CD4-positive, alpha-beta T cell (primary cell): ENCODE measurements around the gene ADGRA3. TPM values are rescaled to one million over a fixed set of nuclear protein-coding genes. Genes with fewer than 3 reads are reported as not detected.

Experiments used
- ATAC-seq: fragments of 200-7000 bp; cut with Tn5 transposase; one replicate; pipeline ENCODE4 v1.10.0; 2022; ENCODE audit warnings: mild to moderate bottlenecking; ENCODE audit not compliant: poor library complexity
- CTCF ChIA-PET: fragments of 350-600 bp; sonication (Branson Sonifier 250); formaldehyde crosslinking; loops from one replicate; lab custom pipeline; 2021; ENCODE audit warnings: antibody characterized with exemption, inconsistent platforms; lab: Charles Lee
- POLR2A ChIA-PET: fragments of 350-600 bp; sonication (Branson Sonifier 250); formaldehyde crosslinking; loops from one replicate; lab custom pipeline; 2021; ENCODE audit warnings: antibody characterized with exemption, inconsistent platforms; lab: Charles Lee
- DNase-seq, 14 experiments: peaks; one replicate each; pipeline ENCODE4 v3.0.0-alpha.2; 2013 to 2020; ENCODE audit warnings: mixed read lengths in 2 of 14
- H3K27ac ChIP-seq, 2 donors: one replicate each; pipeline versions ENCODE4 v1.5.1 to v1.7.0; 2013; ENCODE audit warnings: low read length in 2 of 2, low read depth in 1 of 2, mild to moderate bottlenecking in 1 of 2
- H3K27me3 ChIP-seq, 2 experiments: 1 replicate in 1 of 2; 2 replicates in 1 of 2; pipeline versions ENCODE4 v1.6.1 to v1.7.0; 2013; ENCODE audit warnings: low read length in 2 of 2, control low read depth in 1 of 2, mild to moderate bottlenecking in 1 of 2, moderate library complexity in 1 of 2; ENCODE audit not compliant: insufficient read depth in 2 of 2, control insufficient read depth in 1 of 2
- H3K36me3 ChIP-seq: one replicate; pipeline ENCODE4 v1.6.1; 2013; ENCODE audit warnings: low read length, control low read depth; ENCODE audit not compliant: insufficient read depth
- H3K4me1 ChIP-seq: one replicate; pipeline ENCODE4 v1.6.1; 2013; ENCODE audit warnings: low read length, control low read depth; ENCODE audit not compliant: insufficient read depth
- H3K4me3 ChIP-seq: one replicate; pipeline ENCODE4 v1.5.1; 2013; ENCODE audit warnings: mild to moderate bottlenecking, low read length, moderate library complexity
- H3K9me3 ChIP-seq, 2 experiments: 1 replicate in 1 of 2; 2 replicates in 1 of 2; pipeline versions ENCODE4 v1.6.1 to v1.7.0; 2013; ENCODE audit warnings: low read length in 2 of 2, mild to moderate bottlenecking in 2 of 2, control low read depth in 1 of 2, moderate library complexity in 1 of 2; ENCODE audit not compliant: control insufficient read depth in 1 of 2, insufficient read depth in 1 of 2
- H3K27ac Mint-ChIP-seq: one replicate; pipeline ENCODE4 v1.8.0; 2020; ENCODE audit warnings: mixed read lengths
- H3K27me3 Mint-ChIP-seq: one replicate; pipeline ENCODE4 v1.8.0; 2021; ENCODE audit warnings: mixed read lengths
- H3K36me3 Mint-ChIP-seq: one replicate; pipeline ENCODE4 v1.8.0; 2021; ENCODE audit warnings: low read depth, mixed read lengths
- H3K4me1 Mint-ChIP-seq: one replicate; pipeline ENCODE4 v1.8.0; 2021; ENCODE audit warnings: low read depth, mixed read lengths
- H3K4me3 Mint-ChIP-seq: one replicate; pipeline ENCODE4 v1.8.0; 2020; ENCODE audit warnings: mild to moderate bottlenecking, mixed read lengths
- H3K9me3 Mint-ChIP-seq: one replicate; pipeline ENCODE4 v1.8.0; 2020; ENCODE audit warnings: mixed read lengths
- intact Hi-C, 2 experiments: fragments of 100-400 bp; cut with DNase I in 1 of 2; cut with micrococcal nuclease in 1 of 2; formaldehyde crosslinking; loops; one replicate each; pipeline versions ENCODE4 v1.15.1 to v1.9.0; 2023 to 2025; cut with DNase I, micrococcal nuclease
- total RNA-seq, 174 experiments: library from RNA in 2 of 174; stranded (reverse) in 2 of 174; gene quantifications; one replicate each; pipeline ENCODE4 v1.2.3 and lab custom pipeline; 2021 to 2026
- TF ChIP-seq, protein P1 (sequence below): fragments of 200-600 bp; IDR thresholded peaks from one replicate; pipeline ENCODE4 v1.8.0; 2022; ENCODE audit warnings: antibody characterized with exemption, mild to moderate bottlenecking

Gene ADGRA3
- total RNA-seq, 2 experiments from 2014 or later: 2.2 to 3.1 TPM

DNA sequence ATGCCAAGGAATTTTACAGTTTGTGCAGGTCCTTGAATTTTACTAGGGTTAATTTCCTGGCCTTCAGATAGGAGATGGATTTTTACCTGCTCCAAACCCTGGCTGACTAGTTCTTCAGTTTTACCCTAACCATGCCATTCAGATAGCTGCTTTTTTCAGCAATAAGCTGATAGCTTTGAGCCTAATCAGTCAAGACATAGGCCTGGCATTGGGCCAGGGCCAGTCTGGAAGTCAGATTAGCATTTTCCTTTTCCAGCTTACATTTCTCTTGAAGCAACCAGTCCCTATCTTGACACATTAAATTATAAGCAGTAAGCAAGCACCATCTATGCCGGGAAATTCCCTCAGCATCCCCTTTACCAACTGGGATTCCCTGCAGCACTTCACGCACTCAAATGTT, 177.1 kb downstream of the ADGRA3 start:
- intact Hi-C loops: no loop called here
- Histone ChIP-seq H3K4me1 (no peaks in the 10 kb centered on the region), H3K27me3 (no peaks in the 10 kb centered on the region), H3K27ac (no peak overlapping the region), H3K36me3 (no peaks in the 10 kb centered on the region), H3K9me3 (no peaks in the 10 kb centered on the region), H3K4me3 (no peak overlapping the region)
- DNase-seq (no peak), ATAC-seq (no peak)
- CTCF ChIA-PET: no interaction called here
- Mint-ChIP-seq H3K9me3 (no peaks in the 10 kb centered on the region), H3K27ac (no peak overlapping the region), H3K4me3 (no peak overlapping the region), H3K27me3 (no peaks in the 10 kb centered on the region), H3K4me1 (no peaks in the 10 kb centered on the region), H3K36me3 (no peaks in the 10 kb centered on the region)
- TF ChIP-seq, protein P1, sequence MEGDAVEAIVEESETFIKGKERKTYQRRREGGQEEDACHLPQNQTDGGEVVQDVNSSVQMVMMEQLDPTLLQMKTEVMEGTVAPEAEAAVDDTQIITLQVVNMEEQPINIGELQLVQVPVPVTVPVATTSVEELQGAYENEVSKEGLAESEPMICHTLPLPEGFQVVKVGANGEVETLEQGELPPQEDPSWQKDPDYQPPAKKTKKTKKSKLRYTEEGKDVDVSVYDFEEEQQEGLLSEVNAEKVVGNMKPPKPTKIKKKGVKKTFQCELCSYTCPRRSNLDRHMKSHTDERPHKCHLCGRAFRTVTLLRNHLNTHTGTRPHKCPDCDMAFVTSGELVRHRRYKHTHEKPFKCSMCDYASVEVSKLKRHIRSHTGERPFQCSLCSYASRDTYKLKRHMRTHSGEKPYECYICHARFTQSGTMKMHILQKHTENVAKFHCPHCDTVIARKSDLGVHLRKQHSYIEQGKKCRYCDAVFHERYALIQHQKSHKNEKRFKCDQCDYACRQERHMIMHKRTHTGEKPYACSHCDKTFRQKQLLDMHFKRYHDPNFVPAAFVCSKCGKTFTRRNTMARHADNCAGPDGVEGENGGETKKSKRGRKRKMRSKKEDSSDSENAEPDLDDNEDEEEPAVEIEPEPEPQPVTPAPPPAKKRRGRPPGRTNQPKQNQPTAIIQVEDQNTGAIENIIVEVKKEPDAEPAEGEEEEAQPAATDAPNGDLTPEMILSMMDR: no peak
- POLR2A ChIA-PET: no interaction called here

Other genes starting within 250 kb of the ADGRA3 start
- not detected for gene GBA3, start 176.9 kb upstream of the ADGRA3 start, total RNA-seq